Mucosa of stomach (tissue), 1 donor: ENCODE results near the gene CBR3.

Source experiments
- H3K27me3 ChIP-seq: one replicate; pipeline ENCODE4 v1.7.0; 2013; ENCODE audit warnings: mild to moderate bottlenecking, low read length; ENCODE audit not compliant: control insufficient read depth, insufficient read depth
- H3K36me3 ChIP-seq: one replicate; pipeline ENCODE4 v1.7.0; 2013; ENCODE audit warnings: low read length; ENCODE audit not compliant: control insufficient read depth, insufficient read depth
- H3K4me1 ChIP-seq: one replicate; pipeline ENCODE4 v1.7.0; 2013; ENCODE audit warnings: mild to moderate bottlenecking, low read length; ENCODE audit not compliant: control insufficient read depth, insufficient read depth
- H3K4me3 ChIP-seq: one replicate; pipeline ENCODE4 v1.7.0; 2013; ENCODE audit warnings: low read length
- H3K9ac ChIP-seq: one replicate; pipeline ENCODE4 v1.7.0; 2013; ENCODE audit warnings: mild to moderate bottlenecking, low read length, moderate library complexity
- H3K9me3 ChIP-seq: one replicate; pipeline ENCODE4 v1.7.0; 2013; ENCODE audit warnings: mild to moderate bottlenecking, low read length, moderate library complexity; ENCODE audit not compliant: control insufficient read depth
- donor health status: Pancreatic carcinoma.

CBR3 gene

DNA sequence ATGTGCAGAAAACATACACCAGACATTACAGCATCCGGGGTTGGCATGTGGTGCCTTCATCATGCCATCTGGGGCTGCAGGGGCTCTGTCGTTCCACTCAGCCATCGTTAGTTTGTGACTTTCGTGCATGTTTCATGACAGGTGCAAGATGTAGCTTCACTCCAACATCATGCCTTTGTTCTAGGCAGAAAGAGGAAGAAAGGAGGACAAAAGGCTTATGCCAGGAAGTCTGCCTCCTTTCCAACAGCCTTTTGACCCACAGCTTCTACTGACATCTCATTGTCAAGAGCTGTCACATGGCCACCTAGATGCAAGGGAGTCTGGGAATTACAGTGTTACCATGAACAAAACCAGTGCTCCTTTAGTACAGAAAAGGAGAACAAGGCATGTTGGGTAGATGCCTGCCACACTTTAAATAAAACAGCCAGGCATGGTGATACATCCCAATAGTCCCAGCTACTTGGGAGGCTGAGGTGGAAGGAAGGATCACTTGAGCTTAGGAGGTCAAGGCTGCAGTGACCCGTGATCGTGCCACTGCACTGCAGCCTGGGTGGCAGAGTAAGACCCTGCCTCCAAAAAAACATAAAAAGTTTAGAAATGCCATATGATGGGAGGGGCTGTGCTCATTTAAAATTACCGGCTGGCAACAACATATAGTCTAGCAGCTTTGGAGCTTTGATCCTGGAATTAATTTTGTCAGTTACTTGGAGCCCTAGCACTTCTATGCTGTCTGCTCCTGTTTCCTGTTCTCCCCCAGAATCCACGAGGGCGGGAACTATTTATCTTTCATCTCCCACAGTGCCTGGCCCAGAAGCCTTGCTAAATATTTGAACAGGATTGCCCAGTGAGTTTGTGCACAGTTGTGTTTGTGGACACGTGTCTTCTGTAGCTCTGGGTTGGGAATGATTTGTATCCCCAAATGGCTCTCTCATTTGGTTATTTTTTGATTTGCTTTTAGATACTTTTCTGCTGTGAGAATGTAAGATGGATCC, 29.2 kb downstream of the CBR3 start:
- no peaks in the 10 kb centered on the region for H3K27me3 ChIP-seq
- H3K36me3 ChIP-seq: peaks cover 3% of the 10 kb centered on the region
- H3K4me1 ChIP-seq: peaks cover 48% of the 10 kb centered on the region
- H3K9ac ChIP-seq: no peak overlapping the region
- H3K9me3 ChIP-seq: no peaks in the 10 kb centered on the region
- H3K4me3 ChIP-seq: no peak overlapping the region

DNA sequence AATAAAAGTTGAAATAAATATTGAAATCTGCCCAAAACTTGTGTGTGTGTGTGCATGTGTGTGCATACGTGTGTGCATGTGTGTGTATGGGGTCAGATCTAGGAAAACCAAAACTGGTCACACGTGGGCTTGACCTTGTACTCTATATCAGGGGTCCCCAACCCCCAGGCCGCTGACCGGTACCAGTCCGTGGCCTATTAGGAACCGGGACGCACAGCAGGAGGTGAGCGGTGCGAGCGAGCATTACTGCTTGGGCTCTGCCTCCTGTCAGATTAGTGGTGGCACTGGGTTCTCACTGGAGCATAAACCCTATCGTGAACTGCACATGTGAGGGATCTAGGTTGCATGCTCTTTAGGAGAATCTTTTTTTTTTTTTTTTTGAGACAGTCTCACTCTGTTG, 30.5 kb downstream of the CBR3 start:
- Histone ChIP-seq H3K27me3 (no peaks in the 10 kb centered on the region), H3K9ac (no peak overlapping the region), H3K36me3 (peaks cover 5% of the 10 kb centered on the region), H3K4me1 (peaks cover 35% of the 10 kb centered on the region), H3K4me3 (no peak overlapping the region), H3K9me3 (no peaks in the 10 kb centered on the region)

- Histone ChIP-seq H3K9me3 (no peaks in the 10 kb centered on the region), H3K9ac (peak overlapping the region; percentile 0), H3K27me3 (no peaks in the 10 kb centered on the region), H3K36me3 (peaks cover 5% of the 10 kb centered on the region), H3K4me1 (peaks cover 23% of the 10 kb centered on the region), H3K4me3 (no peak overlapping the region)
Observed at GRCh38 chr21:36166705-36167104, 31.8 kb downstream of the CBR3 start.

DNA sequence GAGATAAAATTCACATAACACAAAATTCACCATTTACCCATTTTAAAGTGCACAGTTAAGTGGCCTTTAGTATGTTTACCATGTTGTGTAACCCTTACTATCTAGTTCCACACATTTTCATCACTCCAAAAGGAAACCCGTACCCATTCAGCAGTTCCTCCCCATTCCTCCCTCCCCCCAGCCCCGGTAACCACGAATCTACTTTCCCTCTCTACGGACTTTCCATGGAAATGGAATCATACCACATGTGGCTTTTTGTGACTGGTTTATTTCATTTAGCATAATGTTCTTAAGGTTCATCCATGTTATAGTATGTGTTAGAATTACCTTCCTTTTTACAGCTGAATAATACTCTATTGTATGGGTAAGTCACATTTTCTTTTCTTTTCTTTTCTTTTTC, 32.7 kb downstream of the CBR3 start:
- Histone ChIP-seq H3K27me3 (no peaks in the 10 kb centered on the region), H3K9ac (no peak overlapping the region), H3K36me3 (peaks cover 5% of the 10 kb centered on the region), H3K4me3 (no peak overlapping the region), H3K4me1 (peaks cover 16% of the 10 kb centered on the region), H3K9me3 (no peaks in the 10 kb centered on the region)

- no peak overlapping the region for H3K9ac ChIP-seq
- no peaks in the 10 kb centered on the region for H3K4me1 ChIP-seq
- peaks cover 5% of the 10 kb centered on the region for H3K36me3 ChIP-seq
- H3K27me3 ChIP-seq: no peaks in the 10 kb centered on the region
- no peak overlapping the region for H3K4me3 ChIP-seq
- H3K9me3 ChIP-seq: no peaks in the 10 kb centered on the region
Observed at GRCh38 chr21:36169470-36170128, 34.7 kb downstream of the CBR3 start.

DNA sequence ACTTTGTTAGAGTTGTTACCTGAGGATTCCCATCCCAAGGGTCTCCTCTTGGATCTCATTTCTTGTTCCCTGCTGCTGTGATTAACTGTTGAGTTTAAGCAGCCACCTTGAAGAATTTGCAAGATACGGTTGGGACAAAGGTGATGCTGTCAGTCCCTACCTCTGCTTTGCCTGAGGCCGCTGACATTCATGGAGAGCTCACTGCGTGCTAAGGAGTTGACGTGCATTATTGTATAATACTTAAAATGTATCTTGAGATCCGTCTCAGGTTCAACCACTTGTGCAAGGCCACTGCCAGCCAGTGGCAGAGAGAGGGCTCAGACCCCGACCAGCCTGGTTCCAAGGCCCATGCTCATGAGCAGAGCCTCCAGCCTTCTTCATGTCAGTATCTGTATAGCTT, 35.9 kb downstream of the CBR3 start:
- Histone ChIP-seq H3K36me3 (peaks cover 8% of the 10 kb centered on the region), H3K4me3 (no peak overlapping the region), H3K27me3 (no peaks in the 10 kb centered on the region), H3K4me1 (no peaks in the 10 kb centered on the region), H3K9ac (no peak overlapping the region), H3K9me3 (no peaks in the 10 kb centered on the region)

GRCh38 chr21:36171336-36171735, 36.5 kb downstream of the CBR3 start:
- Histone ChIP-seq H3K36me3 (peaks cover 8% of the 10 kb centered on the region), H3K27me3 (no peaks in the 10 kb centered on the region), H3K9ac (no peak overlapping the region), H3K4me3 (no peak overlapping the region), H3K9me3 (no peaks in the 10 kb centered on the region), H3K4me1 (no peaks in the 10 kb centered on the region)

DNA sequence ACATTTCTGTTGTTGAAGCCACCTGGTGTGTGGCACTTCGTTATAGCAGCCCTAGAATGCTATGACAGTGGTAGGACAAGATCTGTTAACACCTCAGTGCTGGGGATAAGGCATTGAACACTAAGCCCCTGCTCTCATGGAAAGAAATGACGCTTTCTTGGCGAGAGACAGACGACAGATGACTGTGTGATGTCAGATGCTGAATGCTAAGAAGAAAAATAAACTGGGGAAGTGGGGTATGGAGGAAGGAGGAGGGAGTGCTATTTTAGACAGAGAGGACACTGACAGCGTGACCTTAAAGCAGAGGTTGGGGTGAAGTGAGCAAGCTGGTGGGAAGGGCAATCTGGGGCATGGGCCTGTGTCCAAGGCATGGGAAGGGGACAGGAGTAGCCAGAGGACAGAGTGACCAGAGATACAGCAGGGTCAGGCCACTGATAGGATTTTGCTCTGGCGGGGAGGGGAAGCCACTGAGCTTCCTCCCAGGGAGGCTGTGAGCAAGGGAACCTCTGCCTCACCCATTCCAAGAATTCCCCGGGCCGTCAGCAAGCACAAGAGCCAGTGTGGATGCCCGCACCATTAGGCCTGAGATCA, 37.0 kb downstream of the CBR3 start:
- Histone ChIP-seq H3K36me3 (peaks cover 8% of the 10 kb centered on the region), H3K9me3 (no peaks in the 10 kb centered on the region), H3K27me3 (no peaks in the 10 kb centered on the region), H3K4me1 (no peaks in the 10 kb centered on the region), H3K9ac (no peak overlapping the region), H3K4me3 (no peak overlapping the region)

GRCh38 chr21:36174780-36175179, 39.9 kb downstream of the CBR3 start:
- Histone ChIP-seq H3K9me3 (no peaks in the 10 kb centered on the region), H3K4me3 (no peak overlapping the region), H3K9ac (no peak overlapping the region), H3K27me3 (no peaks in the 10 kb centered on the region), H3K36me3 (peaks cover 3% of the 10 kb centered on the region), H3K4me1 (no peaks in the 10 kb centered on the region)

GRCh38 chr21:36175771-36176565, 41.1 kb downstream of the CBR3 start:
- Histone ChIP-seq H3K9me3 (no peaks in the 10 kb centered on the region), H3K4me3 (no peak overlapping the region), H3K9ac (no peak overlapping the region), H3K27me3 (no peaks in the 10 kb centered on the region), H3K4me1 (no peaks in the 10 kb centered on the region), H3K36me3 (peaks cover 3% of the 10 kb centered on the region)

DNA sequence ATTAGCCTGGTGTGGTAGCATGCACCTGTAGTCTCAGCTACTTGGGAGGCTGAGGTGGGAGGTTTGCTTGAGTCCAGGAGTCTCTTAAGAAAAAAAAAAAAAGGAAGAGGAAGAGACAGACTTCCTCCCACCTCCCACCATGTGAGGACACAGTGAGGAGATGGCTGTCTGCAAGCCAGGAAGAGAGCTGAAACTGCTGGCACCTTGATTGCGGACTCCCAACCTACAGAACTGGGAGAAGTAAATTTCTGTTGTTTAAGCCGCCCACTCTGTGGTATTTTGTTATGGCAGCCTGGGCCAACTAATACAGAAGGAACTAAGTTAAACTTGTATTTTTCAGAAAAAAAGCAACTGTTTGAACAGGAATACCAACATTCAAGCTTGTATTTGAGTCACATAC, 43.5 kb downstream of the CBR3 start:
- Histone ChIP-seq H3K4me3 (no peak overlapping the region), H3K4me1 (no peaks in the 10 kb centered on the region), H3K27me3 (no peaks in the 10 kb centered on the region), H3K9ac (no peak overlapping the region), H3K9me3 (no peaks in the 10 kb centered on the region), H3K36me3 (peaks cover 3% of the 10 kb centered on the region)
